Esophagus muscularis mucosa (tissue), 4 donors: Measurements from ENCODE around the gene PTGER3. TPM values are rescaled to one million over a fixed set of nuclear protein-coding genes. Genes with fewer than 3 reads are reported as not detected.

Experiments used
- DNase-seq: peaks from one replicate; pipeline ENCODE4 v3.0.0-alpha.2; 2017; ENCODE audit errors: extremely low spot score
- H3K27ac ChIP-seq, 4 donors: fragments of 200-600 bp; sonication (generic); replicated peaks in 1 of 4; 1 replicate in 3 of 4; 2 replicates in 1 of 4; pipeline ENCODE4 v1.5.1; 2016 to 2019; ENCODE audit warnings: mild to moderate bottlenecking in 1 of 4
- H3K27me3 ChIP-seq, 4 donors: fragments of 200-600 bp; sonication (generic); one replicate each; pipeline versions ENCODE4 v1.5.1 to v1.6.0; 2016 to 2019
- H3K36me3 ChIP-seq, 4 donors: fragments of 200-600 bp; sonication (generic); one replicate each; pipeline ENCODE4 v1.5.1; 2016 to 2019
- H3K4me1 ChIP-seq, 4 donors: fragments of 200-600 bp; sonication (generic); one replicate each; pipeline ENCODE4 v1.5.1; 2016 to 2019
- H3K4me3 ChIP-seq, 4 donors: fragments of 200-600 bp; sonication (generic); 1 replicate in 2 of 4; 2 replicates in 2 of 4; pipeline ENCODE4 v1.5.1; 2016 to 2019; ENCODE audit warnings: mild to moderate bottlenecking in 4 of 4, moderate library complexity in 1 of 4
- H3K9me3 ChIP-seq, 4 donors: fragments of 200-600 bp; sonication (generic); 1 replicate in 3 of 4; 2 replicates in 1 of 4; pipeline ENCODE4 v1.5.1; 2016 to 2019
- CTCF ChIP-seq, 3 experiments: fragments of 200-600 bp in 2 of 3; fragments of 450-650 bp in 1 of 3; sonication (generic) in 2 of 3; IDR thresholded peaks; one replicate each; pipeline ENCODE4 v1.5.1; 2017 to 2019; ENCODE audit warnings: antibody characterized with exemption in 3 of 3, mild to moderate bottlenecking in 2 of 3, moderate library complexity in 1 of 3
- EP300 ChIP-seq: sonication (generic); formaldehyde crosslinking; IDR thresholded peaks from one replicate; pipeline ENCODE4 v1.6.1; 2017; ENCODE audit warnings: antibody characterized with exemption
- POLR2A ChIP-seq: fragments of 450-650 bp; IDR thresholded peaks from one replicate; pipeline ENCODE4 v1.6.1; 2017; ENCODE audit warnings: antibody characterized with exemption, moderate library complexity, mild to moderate bottlenecking, low read depth
- POLR2AphosphoS5 ChIP-seq, 2 donors: sonication (generic); formaldehyde crosslinking; IDR thresholded peaks; one replicate each; pipeline ENCODE4 v1.6.1; 2017; ENCODE audit warnings: antibody characterized with exemption in 2 of 2
- WGBS: methylation state at CpG from one replicate; pipeline ENCODE4 v1.1.5; 2018; 5-methylcytosine and 5-hydroxymethylcytosine counted together
- intact Hi-C: fragments of 100-400 bp; cut with DNase I; formaldehyde crosslinking; loops from one replicate; pipeline ENCODE4 v1.15.1; 2023
- total RNA-seq, 4 donors: library from RNA; depleted of rRNA; stranded (reverse); fragments of >200 nt; gene quantifications; one replicate each; pipeline versions ENCODE4 v1.1.0 to v1.2.1, GENCODE V29; 2016

The PTGER3 gene
- total RNA-seq, 4 donors from 2014 or later: 5.4 to 34.8 (median 19.2) TPM

- WGBS: 71% methylated on average over 5 of the region's 5 CpGs
- intact Hi-C loops: no loop called here
Observed at GRCh38 chr1:71015745-71016144, 31.9 kb downstream of the PTGER3 start.

GRCh38 chr1:71014178-71014579 lies 33.4 kb downstream of the PTGER3 start:
- Histone ChIP-seq H3K4me3 (no peak overlapping the region), H3K4me1 (no peaks in the 10 kb centered on the region), H3K36me3 (no peaks in the 10 kb centered on the region), H3K27ac (no peak overlapping the region), H3K27me3 (no peaks in the 10 kb centered on the region), H3K9me3 (no peaks in the 10 kb centered on the region)
- intact Hi-C loops: no loop called here
- WGBS: 85% methylated on average over 1 of the region's 1 CpG
- no peak for DNase-seq
- no peak for TF ChIP-seq POLR2AphosphoS5 (IDR thresholded peaks at IDR 0.05)
- no peak for TF ChIP-seq EP300
- no peak for TF ChIP-seq POLR2A
- TF ChIP-seq CTCF (IDR thresholded peaks at IDR 0.05): no peak

More at GRCh38 chr1:71015745-71016144, 31.9 kb downstream of the PTGER3 start:
- no peaks in the 10 kb centered on the region for H3K4me1 ChIP-seq
- H3K9me3 ChIP-seq: no peaks in the 10 kb centered on the region
- TF ChIP-seq EP300 (no peak), POLR2AphosphoS5 (IDR thresholded peaks at IDR 0.05) (no peak), POLR2A (no peak), CTCF (IDR thresholded peaks at IDR 0.05) (no peak)
- H3K27me3 ChIP-seq: no peaks in the 10 kb centered on the region
- H3K36me3 ChIP-seq: no peaks in the 10 kb centered on the region
- H3K4me3 ChIP-seq: no peak overlapping the region
- no peak for DNase-seq
- H3K27ac ChIP-seq: no peak overlapping the region

- Histone ChIP-seq H3K9me3 (no peaks in the 10 kb centered on the region), H3K4me1 (no peaks in the 10 kb centered on the region), H3K4me3 (no peak overlapping the region), H3K36me3 (no peaks in the 10 kb centered on the region), H3K27me3 (no peaks in the 10 kb centered on the region), H3K27ac (no peak overlapping the region)
- intact Hi-C loops: no loop called here
- 86% methylated on average over 3 of the region's 3 CpGs for WGBS
- no peak for DNase-seq
- TF ChIP-seq POLR2A (no peak), POLR2AphosphoS5 (IDR thresholded peaks at IDR 0.05) (no peak), EP300 (no peak), CTCF (IDR thresholded peaks at IDR 0.05) (no peak)
Observed at GRCh38 chr1:71002709-71003475, 44.7 kb downstream of the PTGER3 start.

GRCh38 chr1:71001624-71002023 lies 46.0 kb downstream of the PTGER3 start:
- no peak for DNase-seq
- Histone ChIP-seq H3K36me3 (no peaks in the 10 kb centered on the region), H3K4me1 (no peaks in the 10 kb centered on the region), H3K27ac (no peak overlapping the region), H3K27me3 (no peaks in the 10 kb centered on the region), H3K9me3 (no peaks in the 10 kb centered on the region), H3K4me3 (no peak overlapping the region)
- intact Hi-C loops: no loop called here
- WGBS: 68% methylated on average over 2 of the region's 2 CpGs
- peak in 1 of 2 donors; percentile 19 for TF ChIP-seq POLR2AphosphoS5 (IDR thresholded peaks at IDR 0.05)
- TF ChIP-seq POLR2A: no peak
- TF ChIP-seq CTCF (IDR thresholded peaks at IDR 0.05): no peak

GRCh38 chr1:70997793-70998192 lies 49.8 kb downstream of the PTGER3 start:
- no peak for DNase-seq
- H3K36me3 ChIP-seq: no peaks in the 10 kb centered on the region
- intact Hi-C loops: no loop called here
- H3K4me3 ChIP-seq: no peak overlapping the region
- 92% methylated on average over 1 of the region's 1 CpG for WGBS
- TF ChIP-seq EP300 (no peak), POLR2A (no peak), CTCF (IDR thresholded peaks at IDR 0.05) (no peak), POLR2AphosphoS5 (IDR thresholded peaks at IDR 0.05) (no peak)
- no peaks in the 10 kb centered on the region for H3K9me3 ChIP-seq
- no peaks in the 10 kb centered on the region for H3K4me1 ChIP-seq
- no peak overlapping the region for H3K27ac ChIP-seq
- H3K27me3 ChIP-seq: no peaks in the 10 kb centered on the region
